Activated CD4-positive, alpha-beta T cell treated with anti-CD3 and anti-CD28 coated beads for 48 hours (primary cell): Measurements from ENCODE around the gene OSMR.

Experiments
- DNase-seq: peaks from one replicate; pipeline ENCODE4 v3.0.0-alpha.2; 2020

The OSMR gene

GRCh38 chr5:38874948-38875456 lies 29.2 kb downstream of the OSMR start:
- no peak for DNase-seq

- no peak for DNase-seq
Observed at GRCh38 chr5:38878391-38879077, 32.7 kb downstream of the OSMR start.

- DNase-seq: no peak
Observed at GRCh38 chr5:38879078-38879460, 33.3 kb downstream of the OSMR start.

- no peak for DNase-seq
Observed at GRCh38 chr5:38883842-38884241, 38.0 kb downstream of the OSMR start.

- no peak for DNase-seq
Observed at GRCh38 chr5:38885208-38885607, 39.4 kb downstream of the OSMR start.

GRCh38 chr5:38888041-38888440 lies 42.2 kb downstream of the OSMR start:
- DNase-seq: no peak

GRCh38 chr5:38889424-38889823 lies 43.6 kb downstream of the OSMR start:
- no peak for DNase-seq

GRCh38 chr5:38891563-38891962 lies 45.8 kb downstream of the OSMR start:
- no peak for DNase-seq

- DNase-seq: no peak
Observed at GRCh38 chr5:38892363-38892762, 46.6 kb downstream of the OSMR start.

- no peak for DNase-seq
Observed at GRCh38 chr5:38896760-38897159, 50.9 kb downstream of the OSMR start.

- no peak for DNase-seq
Observed at GRCh38 chr5:38899936-38900335, 54.1 kb downstream of the OSMR start.

GRCh38 chr5:38905516-38905915 lies 59.7 kb downstream of the OSMR start:
- DNase-seq: no peak

- no peak for DNase-seq
Observed at GRCh38 chr5:38906503-38906902, 60.7 kb downstream of the OSMR start.

- DNase-seq: no peak
Observed at GRCh38 chr5:38911933-38912332, 66.1 kb downstream of the OSMR start.

- no peak for DNase-seq
Observed at GRCh38 chr5:38913714-38914113, 67.9 kb downstream of the OSMR start.

- no peak for DNase-seq
Observed at GRCh38 chr5:38916802-38917201, 71.0 kb downstream of the OSMR start.

GRCh38 chr5:38921174-38921573 lies 75.4 kb downstream of the OSMR start:
- no peak for DNase-seq

GRCh38 chr5:38922199-38922598 lies 76.4 kb downstream of the OSMR start:
- DNase-seq: peak; percentile 65

- DNase-seq: no peak
Observed at GRCh38 chr5:38923661-38924451, 78.0 kb downstream of the OSMR start.

- no peak for DNase-seq
Observed at GRCh38 chr5:38925154-38925925, 79.5 kb downstream of the OSMR start.

- DNase-seq: no peak
Observed at GRCh38 chr5:38926121-38926520, 80.3 kb downstream of the OSMR start.

GRCh38 chr5:38927470-38927869 lies 81.7 kb downstream of the OSMR start:
- no peak for DNase-seq

- DNase-seq: no peak
Observed at GRCh38 chr5:38929838-38930237, 84.0 kb downstream of the OSMR start.

GRCh38 chr5:38931731-38932130 lies 85.9 kb downstream of the OSMR start:
- DNase-seq: no peak
